HepG2 (cell line): Measurements from ENCODE around the gene RANBP3. TPM values are rescaled to one million over a fixed set of nuclear protein-coding genes. Genes with fewer than 3 reads are reported as not detected.

ENCODE experiments used
- ATAC-seq: fragments of 200-7000 bp; cut with Tn5 transposase; 3 replicates; pipeline ENCODE4 v1.9.1; 2020; ENCODE audit warnings: mild to moderate bottlenecking, moderate library complexity
- BruUV-seq: library from RNA; stranded (reverse); fragments of 400-500 nt; replicated peaks from 2 replicates; lab custom pipeline; 2021; lab: Mats Ljungman, UMichigan
- CTCF ChIA-PET: fragments of 300-600 bp; formaldehyde crosslinking; extraction: SDS; loops from one replicate; lab custom pipeline; 2021; ENCODE audit warnings: low total read pairs, inconsistent platforms, low intra/inter-chr PET ratio; lab: Yijun Ruan, JAX
- POLR2A ChIA-PET: fragments of 350-600 bp; sonication (Branson Sonifier 250); formaldehyde crosslinking; loops from one replicate; lab custom pipeline; 2020; ENCODE audit warnings: antibody characterized with exemption, inconsistent platforms; lab: Yijun Ruan, JAX
- DNase-seq: peaks from one replicate; pipeline ENCODE4 v3.0.0-alpha.2; 2015; ENCODE audit warnings: low spot score
- FAIRE-seq: peaks from 3 replicates; lab custom pipeline; 2011; peaks lifted over from hg19 to GRCh38; lab: Jason Lieb, UNC
- H2AFZ ChIP-seq: one replicate; pipeline ENCODE4 v1.6.1; 2011; ENCODE audit warnings: low read length, inconsistent platforms
- H3K27ac ChIP-seq: fragments of 300-600 bp; 3 replicates; pipeline ENCODE4 v1.8.0; 2011; ENCODE audit warnings: mixed run types, mild to moderate bottlenecking, mixed read lengths, low read length, inconsistent platforms; ENCODE audit not compliant: insufficient read depth; ENCODE audit errors: extremely low read length
- H3K27me3 ChIP-seq, 2 experiments: fragments of 200-600 bp in 1 of 2; 2 replicates in 1 of 2; 3 replicates in 1 of 2; pipeline versions ENCODE4 v1.6.0 to v1.8.0; 2011; ENCODE audit warnings: low read length in 2 of 2, mild to moderate bottlenecking in 2 of 2, moderate library complexity in 2 of 2, inconsistent platforms in 1 of 2; ENCODE audit not compliant: insufficient read depth in 2 of 2, control insufficient read depth in 1 of 2
- H3K36me3 ChIP-seq, 2 experiments: fragments of 200-600 bp in 1 of 2; replicated peaks in 1 of 2; 2 replicates in 1 of 2; 3 replicates in 1 of 2; pipeline versions ENCODE4 v1.5.1 to v1.8.0; 2011; ENCODE audit warnings: low read length in 2 of 2, inconsistent platforms in 1 of 2; ENCODE audit not compliant: insufficient read depth in 2 of 2, control insufficient read depth in 1 of 2
- H3K4me1 ChIP-seq: 2 replicates; pipeline ENCODE4 v1.5.1; 2012; ENCODE audit warnings: low read length, inconsistent platforms; ENCODE audit not compliant: insufficient read depth
- H3K4me2 ChIP-seq: 2 replicates; pipeline ENCODE4 v1.6.0; 2011; ENCODE audit warnings: low read depth, low read length, inconsistent platforms
- H3K4me3 ChIP-seq, 3 experiments: fragments of 200-600 bp in 1 of 3; sonication (generic), shearing (Covaris generic) in 1 of 3; replicated peaks in 1 of 3; 2 replicates each; pipeline ENCODE4 v1.5.1; 2011 to 2016; ENCODE audit warnings: low read length in 3 of 3, inconsistent platforms in 2 of 3, low read depth in 2 of 3, mild to moderate bottlenecking in 2 of 3, control low read depth in 1 of 3, mixed read lengths in 1 of 3; ENCODE audit not compliant: insufficient read depth in 1 of 3
- H3K79me2 ChIP-seq: one replicate; pipeline ENCODE4 v1.6.1; 2011; ENCODE audit warnings: low read length, inconsistent platforms; ENCODE audit not compliant: insufficient read depth
- H3K9ac ChIP-seq: 2 replicates; pipeline ENCODE4 v1.6.0; 2011; ENCODE audit warnings: mild to moderate bottlenecking, low read depth, low read length, inconsistent platforms; ENCODE audit not compliant: insufficient read depth
- H3K9me3 ChIP-seq: 2 replicates; pipeline ENCODE4 v1.5.1; 2012; ENCODE audit warnings: mild to moderate bottlenecking, low read length
- H4K20me1 ChIP-seq: 2 replicates; pipeline ENCODE4 v1.6.0; 2011; ENCODE audit warnings: inconsistent platforms, mild to moderate bottlenecking, low read length, moderate library complexity; ENCODE audit not compliant: insufficient read depth
- BRD4 ChIP-seq: sonication (generic); formaldehyde crosslinking; IDR thresholded peaks from 2 replicates; pipeline ENCODE4 v1.4.0; 2020; ENCODE audit warnings: missing genetic modification reagents
- ZBTB40 ChIP-seq, 2 experiments: fragments of 450-650 bp in 1 of 2; sonication (generic) in 1 of 2; formaldehyde crosslinking in 1 of 2; IDR thresholded peaks; 2 replicates each; pipeline versions ENCODE4 v1.6.1 to v1.8.0; 2016 to 2022; ENCODE audit warnings: antibody characterized with exemption in 1 of 2, mild to moderate bottlenecking in 1 of 2, missing genetic modification reagents in 1 of 2
- WGBS: methylation state at CpG from one replicate; pipeline ENCODE4 v1.1.6; 2017; ENCODE audit warnings: low lambda C conversion rate; 5-methylcytosine and 5-hydroxymethylcytosine counted together
- in situ Hi-C: cut with HindIII; loops from 2 replicates; pipeline ENCODE4 v1.10.0; 2017; ENCODE audit warnings: low pct_unique_long_range_greater_than_20kb; ENCODE audit not compliant: extremely low pct_ligation_motif_present
- intact Hi-C: fragments of 100-400 bp; cut with micrococcal nuclease; formaldehyde crosslinking; loops from one replicate; pipeline ENCODE4 v1.10.0; 2022; ENCODE audit not compliant: unreplicated experiment
- polyA plus RNA-seq, 8 experiments: library from polyadenylated mRNA; depleted of rRNA in 3 of 8; stranded (reverse) in 7 of 8; unstranded in 1 of 8; fragments of >200 nt; fragmentation: Illumina TruSeq in 4 of 8; extraction: Trizol in 4 of 8; gene quantifications; 2 replicates each; pipeline versions ENCODE4 v1.2.1 to v1.2.3, GENCODE V29; 2011 to 2016; ENCODE audit warnings: low read depth in 4 of 8, missing spikeins in 1 of 8, mixed read lengths in 1 of 8; ENCODE audit not compliant: insufficient read depth in 1 of 8
- total RNA-seq, 5 experiments: library from RNA; depleted of rRNA; stranded (reverse); fragments of >200 nt; fragmentation: Illumina TruSeq; extraction: Trizol; gene quantifications; 2 replicates each; pipeline ENCODE4 v1.2.3, GENCODE V29; 2016; ENCODE audit warnings: low read depth in 1 of 5

Gene RANBP3
- total and polyA plus RNA-seq, 2 of the 13 experiments (the other 11 are each of a cell fraction or from before 2014, with no cell fraction given) = 39.5 to 149 TPM

GRCh38 chr19:6000228-6000847, 22.4 kb upstream of the RANBP3 start:
- Histone ChIP-seq H4K20me1 (no peaks in the 10 kb centered on the region), H3K4me1 (no peaks in the 10 kb centered on the region), H3K9ac (no peak overlapping the region), H3K27me3 (no peaks in the 10 kb centered on the region; a peak in 1 of 5 replicates), H3K27ac (no peak overlapping the region), H3K4me3 (no peak overlapping the region), H2AFZ (no peak overlapping the region), H3K79me2 (no peaks in the 10 kb centered on the region), H3K9me3 (no peaks in the 10 kb centered on the region), H3K36me3 (no peaks in the 10 kb centered on the region), H3K4me2 (no peak overlapping the region)
- intact Hi-C loops (no loop called here), in situ Hi-C loops (no loop called here)
- no TSS peak for BruUV-seq
- DNase-seq = no peak
- no peak for ATAC-seq
- CTCF ChIA-PET = no interaction called here
- 74% methylated on average over 7 of the region's 7 CpGs for WGBS
- POLR2A ChIA-PET = no interaction called here
- FAIRE-seq = no peak
- no peak for TF ChIP-seq BRD4 (CRISPR knock-in tag)
- TF ChIP-seq ZBTB40 (IDR thresholded peaks at IDR 0.05) = no peak
- peak; percentile 83 for TF ChIP-seq ZBTB40 (CRISPR knock-in tag; IDR thresholded peaks at IDR 0.05)
